ENCODE measurements around the gene PRDM16.

The PRDM16 gene

DNA sequence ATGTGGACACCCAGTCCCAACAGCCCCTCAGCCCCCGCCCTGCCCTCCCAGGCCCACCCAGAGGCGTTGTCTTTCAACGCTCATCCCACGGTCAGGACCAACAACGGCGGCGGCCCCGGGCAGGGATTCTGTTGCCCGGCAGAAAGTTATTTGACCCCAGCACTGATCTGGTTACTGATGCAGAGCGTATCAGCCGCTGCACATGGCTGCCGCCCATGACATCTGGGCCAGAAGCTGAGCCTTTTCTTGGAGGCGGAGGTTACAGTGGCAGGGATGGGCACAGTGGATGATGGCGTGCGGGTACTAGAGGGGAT is 258.3 kb downstream of the PRDM16 start:
- DNase-seq: no peak

DNA sequence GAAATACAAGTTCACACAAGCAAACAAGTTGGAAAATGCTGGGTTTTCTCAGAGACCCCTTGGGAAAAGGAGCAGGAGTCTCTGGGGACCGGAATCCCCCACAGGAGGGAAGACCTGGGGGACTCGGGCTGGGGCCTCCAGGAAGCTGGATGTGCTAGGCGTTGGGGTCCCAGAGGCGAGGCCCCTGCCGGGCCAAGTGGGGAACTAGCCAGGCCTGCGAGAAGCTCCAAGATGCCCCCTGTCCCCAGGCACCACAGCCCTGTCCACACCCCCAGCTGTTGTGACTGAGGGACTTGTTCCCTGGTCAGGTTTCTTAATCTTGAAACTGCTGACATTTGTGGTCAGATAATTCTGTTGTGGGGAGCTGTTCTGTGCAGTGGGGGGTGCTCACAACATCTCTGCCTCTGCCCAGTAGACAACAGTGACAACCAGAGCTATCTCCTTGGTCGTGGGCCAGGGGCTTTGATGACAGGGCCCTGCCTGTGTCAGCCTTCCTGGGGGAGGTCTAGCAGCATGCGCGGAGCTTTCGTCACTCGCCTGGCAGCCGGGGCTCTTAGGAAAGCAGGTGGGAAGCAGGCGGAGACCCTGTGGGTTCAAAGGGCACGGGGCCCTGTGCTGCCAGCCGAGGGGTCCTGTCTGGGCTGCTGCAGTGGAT is 259.1 kb downstream of the PRDM16 start:
- no peak for DNase-seq

DNA sequence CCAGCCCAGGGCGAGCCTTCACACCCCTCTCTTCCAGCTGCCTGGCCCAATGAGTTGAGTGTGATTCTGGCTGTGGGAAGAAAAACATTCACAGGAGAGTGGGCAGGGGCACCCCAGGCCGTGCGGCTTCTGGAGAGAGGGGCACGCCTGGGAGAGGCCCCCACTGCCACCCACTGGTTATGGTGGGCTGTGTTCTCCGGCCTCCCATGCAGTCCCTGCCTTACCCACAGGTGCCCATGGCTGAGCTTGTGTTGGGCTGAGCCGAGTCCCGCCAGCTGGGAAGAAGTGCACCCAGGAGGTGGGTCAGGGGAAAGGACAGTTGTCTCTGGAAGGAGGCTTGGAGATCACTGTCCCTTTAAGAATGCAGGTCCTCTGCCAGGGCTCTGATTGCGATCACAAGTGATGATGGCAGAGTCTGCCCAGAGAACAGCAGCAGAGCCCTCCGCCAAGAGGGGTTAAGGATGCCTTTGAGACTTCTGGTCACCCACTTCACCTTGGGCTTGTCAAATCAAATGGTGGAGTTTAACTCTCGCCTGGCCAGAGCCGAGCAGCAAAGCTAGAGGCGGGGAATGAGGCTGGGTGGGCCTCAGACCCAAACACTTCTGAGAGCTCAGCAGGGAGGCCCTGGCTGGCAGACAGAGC is 260.8 kb downstream of the PRDM16 start:
- no peak for DNase-seq

DNA sequence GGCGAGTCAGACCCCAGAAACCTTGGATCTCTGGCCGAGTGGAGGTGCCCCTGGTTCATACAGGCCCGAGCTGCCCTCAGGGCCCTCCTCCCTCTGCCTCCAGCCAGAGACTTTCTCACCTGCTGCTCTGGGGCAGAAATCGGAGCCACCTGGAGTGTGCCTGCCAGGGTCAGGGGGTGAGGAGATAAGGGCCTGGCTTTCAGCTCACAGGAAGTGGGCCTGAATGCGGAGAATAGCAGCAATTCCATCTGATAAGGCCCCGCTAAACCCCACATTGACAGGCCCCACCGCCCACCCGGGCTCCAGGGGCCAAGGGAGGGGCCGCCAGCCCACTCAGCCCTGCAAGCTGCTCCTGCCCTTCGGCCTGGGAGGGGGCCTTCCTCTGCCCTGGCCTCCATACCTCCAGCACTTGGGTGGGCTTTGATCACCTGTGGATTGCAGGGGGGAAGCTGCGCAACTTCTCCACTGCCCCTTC is 261.8 kb downstream of the PRDM16 start:
- DNase-seq: no peak

DNA sequence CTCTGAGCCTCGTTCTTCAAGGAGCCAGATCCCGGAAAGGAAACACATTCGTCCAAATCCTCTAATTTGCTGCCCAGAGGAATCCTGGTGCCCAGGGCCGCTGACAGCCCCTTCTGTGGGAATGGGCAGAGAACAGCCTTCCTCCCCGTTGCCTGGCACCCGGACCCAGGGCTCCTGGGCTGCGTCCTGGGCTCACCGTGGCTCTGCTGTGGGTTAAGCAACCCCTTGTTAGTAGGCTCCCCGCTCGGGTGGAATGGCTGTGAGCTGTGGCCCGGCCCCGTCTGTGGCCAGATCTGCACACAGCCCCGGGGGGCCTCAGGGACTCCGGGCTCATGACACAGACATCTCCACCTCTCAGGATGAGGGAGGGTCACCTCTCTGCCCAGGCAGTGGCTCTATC is 262.6 kb downstream of the PRDM16 start:
- no peak for DNase-seq

DNA sequence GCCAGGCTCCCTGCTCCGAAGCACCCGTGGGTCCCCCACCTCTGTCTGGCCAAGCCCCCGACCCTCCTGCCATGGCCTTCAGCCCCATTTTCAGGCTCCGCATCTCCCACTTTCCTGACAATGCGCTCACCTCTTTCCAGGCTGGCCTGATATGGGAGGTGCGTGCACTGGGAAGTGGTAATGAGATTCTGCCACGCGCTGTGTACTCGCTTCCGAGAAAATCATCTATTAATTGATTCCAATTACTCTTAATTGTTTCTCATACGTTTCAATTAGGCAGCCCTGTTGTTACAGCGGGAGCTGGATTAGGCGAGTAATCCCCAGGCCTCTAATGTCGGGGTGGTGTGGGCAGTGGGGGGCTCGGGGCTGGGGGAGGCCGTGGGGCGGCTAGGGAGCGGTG is 263.0 kb downstream of the PRDM16 start:
- DNase-seq: no peak

DNA sequence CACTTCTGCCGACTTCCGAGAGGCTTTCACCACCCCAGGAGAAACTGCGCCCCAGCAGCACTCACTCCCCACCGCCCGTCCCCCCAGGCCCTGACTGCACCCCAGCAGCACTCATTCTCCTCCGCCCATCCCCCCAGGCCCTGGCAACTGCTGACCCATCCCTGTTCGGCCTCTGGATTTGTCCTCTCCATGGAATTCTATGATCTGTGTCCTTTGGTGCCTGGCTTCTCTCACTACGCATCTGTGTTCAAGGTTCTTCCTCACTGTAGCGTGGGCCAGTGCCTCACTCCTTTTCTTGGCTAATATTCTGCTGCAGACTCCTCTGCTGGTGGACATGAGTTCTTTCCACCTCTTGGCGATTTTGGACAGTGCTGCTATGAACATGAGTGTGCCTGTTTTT is 263.7 kb downstream of the PRDM16 start:
- no peak for DNase-seq

DNA sequence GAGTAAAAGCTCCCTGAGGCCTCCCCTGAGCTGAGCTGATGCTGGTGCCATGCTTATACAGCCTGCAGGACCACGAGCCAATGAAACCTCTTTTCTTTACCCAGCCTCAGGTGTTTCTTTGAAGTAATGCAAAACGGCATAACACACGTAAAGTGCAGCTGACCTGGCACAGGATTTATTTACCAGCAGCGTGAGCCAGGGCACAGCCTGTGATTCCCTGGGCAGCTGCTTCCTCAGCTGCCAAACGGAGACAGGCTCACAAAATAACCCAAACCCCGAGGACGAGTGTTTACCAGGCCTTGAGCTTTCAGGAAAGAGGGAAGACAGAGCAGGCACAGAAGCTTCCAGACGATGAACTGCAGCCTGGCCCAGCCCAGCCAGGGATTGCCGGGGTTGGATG is 264.9 kb downstream of the PRDM16 start:
- DNase-seq: no peak

DNA sequence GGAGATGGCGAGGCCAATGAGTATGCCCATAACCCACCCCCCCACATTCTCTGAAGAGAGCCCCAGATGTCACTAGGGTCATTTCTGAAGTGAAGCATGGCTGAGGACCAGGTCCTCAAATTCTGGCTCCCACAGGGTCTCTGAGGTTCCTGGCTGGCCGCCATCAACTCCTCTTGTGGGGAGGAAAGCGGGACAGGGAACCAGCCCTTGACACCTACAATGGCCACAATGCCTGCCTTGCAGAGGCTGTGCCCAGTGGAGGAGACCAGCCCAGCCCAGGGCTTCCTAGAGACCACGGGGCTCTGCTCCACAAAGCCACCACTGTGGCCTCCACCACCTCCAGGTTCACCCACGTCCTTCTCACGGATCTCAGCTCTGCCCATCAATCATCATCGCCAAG is 265.4 kb downstream of the PRDM16 start:
- no peak for DNase-seq

DNA sequence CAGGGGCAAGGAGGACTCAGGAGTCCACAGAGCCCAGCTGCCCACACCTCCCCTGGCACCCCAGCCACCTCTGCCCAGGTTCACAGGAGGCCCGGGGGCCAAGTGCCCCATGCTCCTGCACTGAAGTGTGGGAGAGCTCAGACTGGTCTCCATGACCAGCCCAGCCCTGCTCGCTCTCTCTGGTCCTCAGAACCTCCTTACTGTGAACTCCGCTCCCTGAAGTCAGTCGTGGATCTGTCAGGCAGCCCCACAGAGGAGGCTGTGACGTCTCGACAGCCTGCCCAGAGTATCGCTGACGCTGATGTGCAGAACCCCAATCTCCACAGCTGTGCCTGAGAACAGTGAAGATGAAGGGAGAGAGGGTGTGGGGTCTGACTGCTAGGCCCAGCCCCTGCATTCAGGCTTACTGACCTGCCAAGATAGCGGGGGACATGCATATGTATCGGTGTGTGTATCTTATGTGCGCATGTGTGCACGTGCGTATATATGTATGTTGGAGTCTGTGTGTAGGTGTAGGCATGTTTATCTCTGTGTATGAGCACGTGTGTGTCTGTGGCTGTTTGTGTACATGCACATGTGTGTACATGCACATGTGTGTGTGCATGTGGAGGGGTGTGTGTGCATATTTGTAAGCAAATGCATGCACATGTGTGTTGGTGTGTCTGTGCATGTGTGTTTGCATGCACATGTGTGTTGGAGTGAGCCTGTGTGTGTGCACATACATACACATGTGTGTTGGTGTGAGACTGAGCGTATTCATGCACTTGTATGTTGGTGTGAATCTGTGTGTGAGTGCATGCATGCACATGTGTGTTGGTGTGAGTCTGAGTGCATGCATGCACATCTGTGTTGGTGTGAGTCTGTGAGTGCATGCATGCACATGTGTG is 267.0 kb downstream of the PRDM16 start:
- DNase-seq: no peak

DNA sequence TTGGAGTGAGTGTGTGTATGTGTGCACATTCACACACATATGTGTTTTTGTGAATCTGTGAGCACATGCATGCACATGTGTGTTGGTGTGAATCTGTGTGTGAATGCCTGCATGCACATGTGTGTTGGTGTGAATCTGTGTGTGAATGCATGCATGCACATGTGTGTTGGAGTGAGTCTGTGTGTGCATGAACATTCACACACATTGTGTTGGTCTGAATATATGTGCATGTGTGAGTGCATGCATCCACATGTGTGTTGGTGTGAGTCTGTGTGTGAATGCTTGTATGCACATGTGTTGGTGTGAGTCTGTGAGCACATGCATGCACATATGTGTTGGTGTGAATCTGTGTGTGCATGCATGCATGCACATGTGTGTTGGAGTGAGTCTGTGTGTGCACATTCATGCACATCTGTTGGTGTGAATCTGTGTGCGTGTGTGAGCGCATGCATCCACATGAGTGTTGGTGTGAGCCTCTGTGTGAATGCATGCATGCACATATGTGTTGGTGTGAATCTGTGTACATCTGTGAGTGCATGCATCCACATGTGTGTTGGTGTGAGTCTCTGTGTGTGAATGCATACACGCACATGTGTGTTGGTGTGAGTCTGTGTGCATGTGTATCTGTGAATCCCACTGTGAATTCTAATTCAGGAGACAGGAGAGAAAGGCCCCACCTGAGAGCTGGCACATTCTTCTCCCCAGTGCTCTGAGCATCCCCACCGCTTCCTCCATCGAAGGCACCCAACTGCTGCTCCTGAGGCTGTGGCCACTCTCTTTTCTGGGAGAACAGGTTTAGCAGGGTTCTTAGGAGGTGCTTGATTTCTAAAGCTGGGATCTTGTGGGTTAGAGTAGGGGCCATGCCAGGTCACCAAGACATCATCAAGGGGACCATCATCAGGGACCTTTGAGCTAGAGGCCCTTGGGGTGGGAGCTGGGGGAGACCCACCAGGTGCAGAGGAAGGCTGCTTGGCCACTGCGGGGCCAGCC is 267.9 kb downstream of the PRDM16 start:
- DNase-seq: no peak

DNA sequence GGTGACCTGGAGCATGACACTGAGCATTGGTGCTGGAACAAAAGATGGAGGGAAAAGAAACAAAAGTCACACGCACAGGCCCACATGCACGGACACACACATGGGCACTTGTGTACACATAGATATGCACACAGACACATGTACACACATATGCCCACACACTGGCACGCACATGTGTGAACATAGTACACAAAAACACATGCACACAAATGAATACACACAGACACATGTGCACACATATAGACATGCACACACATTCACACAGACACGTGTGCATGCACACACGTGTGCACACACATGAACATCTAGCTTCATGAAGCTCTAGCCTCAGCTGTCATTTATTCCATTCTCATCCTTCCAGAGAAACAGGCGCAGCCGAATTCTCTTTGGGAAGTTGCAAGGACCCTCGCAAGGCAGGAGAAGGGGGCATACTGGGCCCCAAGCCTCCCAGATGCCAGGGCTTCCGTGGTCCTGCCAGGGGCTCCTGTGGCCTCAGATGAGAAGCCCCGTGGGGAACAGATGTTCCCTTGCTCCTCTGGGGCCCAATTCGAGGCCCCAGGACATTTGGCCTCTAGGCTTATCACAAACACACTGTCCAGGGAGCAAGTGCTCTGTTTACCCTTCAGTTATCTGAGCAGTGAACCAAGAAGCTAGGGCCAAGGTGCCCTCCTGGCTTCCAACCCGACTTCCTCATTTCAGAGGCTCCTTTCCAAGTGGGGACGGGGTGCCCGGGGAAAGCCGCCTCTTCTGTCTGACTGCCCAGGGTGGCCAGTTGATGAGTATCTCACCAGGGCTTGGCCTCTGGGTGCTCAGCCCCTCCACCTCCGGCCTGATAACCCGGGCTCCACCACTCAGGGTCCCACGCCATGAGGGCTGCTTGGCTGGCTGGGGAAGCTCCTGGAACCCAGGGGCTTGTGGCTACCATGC is 269.1 kb downstream of the PRDM16 start:
- DNase-seq: no peak

DNA sequence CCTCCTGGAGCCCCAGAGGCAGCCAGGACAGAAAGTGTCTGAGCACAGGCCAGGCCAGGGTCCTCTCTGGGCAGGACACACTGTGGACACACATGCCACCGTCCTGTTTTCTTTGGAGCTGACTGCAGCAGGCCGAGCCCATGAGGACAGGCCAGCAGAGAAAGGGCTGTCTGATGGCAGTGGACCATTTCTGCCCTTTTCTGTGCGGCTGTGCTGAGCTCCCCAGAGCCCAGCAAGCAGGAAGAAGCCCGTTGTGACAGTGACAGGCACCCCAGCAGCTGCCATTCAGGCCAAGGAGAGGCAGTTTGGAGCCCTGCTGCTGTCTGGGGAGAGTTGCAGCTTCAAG is 269.7 kb downstream of the PRDM16 start:
- no peak for DNase-seq

DNA sequence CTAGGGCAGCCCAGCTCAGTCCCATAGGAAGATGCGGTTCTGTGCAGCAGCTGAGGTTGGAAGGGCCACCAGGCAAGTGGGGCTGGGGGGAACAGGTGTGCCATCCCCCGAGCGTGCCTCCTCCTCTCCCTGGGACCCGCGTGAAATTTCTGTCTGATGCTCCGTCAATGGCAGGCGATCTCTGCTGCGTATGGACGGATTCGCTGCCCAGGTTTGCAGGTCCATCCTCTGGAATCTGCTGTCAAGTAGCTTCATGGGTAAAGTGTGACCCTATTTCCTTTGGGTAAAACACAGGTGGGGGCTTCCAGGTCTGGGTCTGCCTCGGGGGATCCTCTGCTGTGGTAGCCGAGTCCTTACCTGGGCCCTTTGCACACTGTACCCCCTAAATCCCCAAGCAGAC is 270.9 kb downstream of the PRDM16 start:
- no peak for DNase-seq

DNA sequence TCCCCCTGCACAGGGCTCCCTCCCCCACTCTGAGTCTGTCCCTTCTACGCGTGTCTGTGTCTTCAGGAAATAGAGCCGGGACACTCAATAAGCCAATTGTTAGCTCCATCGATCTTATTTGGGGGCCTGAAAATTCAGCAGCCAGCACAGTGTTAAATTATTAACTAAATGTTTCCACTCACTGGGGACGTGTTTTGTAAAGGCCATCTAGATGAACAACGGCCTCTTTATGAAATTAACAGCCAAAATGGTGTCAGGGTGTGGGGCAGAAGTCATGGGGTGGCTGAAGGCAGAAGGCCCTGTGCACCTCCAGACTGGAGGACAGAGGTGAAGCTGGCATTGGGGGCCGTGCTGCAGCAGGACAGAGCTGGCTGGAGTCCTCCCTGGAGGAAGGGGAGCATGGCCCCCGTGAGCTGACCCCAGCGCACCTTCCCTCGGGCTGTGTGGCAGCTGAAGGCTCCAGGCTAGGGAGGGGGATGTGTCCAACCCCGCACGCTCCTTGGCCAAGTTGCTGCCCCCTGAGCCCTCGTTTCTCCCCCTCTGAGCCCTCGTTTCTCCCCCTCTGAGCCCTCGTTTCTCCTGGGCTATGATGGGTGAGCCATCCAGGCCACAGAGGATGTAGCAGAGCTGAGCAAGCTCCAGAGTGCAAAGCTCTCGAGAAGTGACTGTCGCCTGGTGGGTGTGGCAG is 271.7 kb downstream of the PRDM16 start:
- no peak for DNase-seq

DNA sequence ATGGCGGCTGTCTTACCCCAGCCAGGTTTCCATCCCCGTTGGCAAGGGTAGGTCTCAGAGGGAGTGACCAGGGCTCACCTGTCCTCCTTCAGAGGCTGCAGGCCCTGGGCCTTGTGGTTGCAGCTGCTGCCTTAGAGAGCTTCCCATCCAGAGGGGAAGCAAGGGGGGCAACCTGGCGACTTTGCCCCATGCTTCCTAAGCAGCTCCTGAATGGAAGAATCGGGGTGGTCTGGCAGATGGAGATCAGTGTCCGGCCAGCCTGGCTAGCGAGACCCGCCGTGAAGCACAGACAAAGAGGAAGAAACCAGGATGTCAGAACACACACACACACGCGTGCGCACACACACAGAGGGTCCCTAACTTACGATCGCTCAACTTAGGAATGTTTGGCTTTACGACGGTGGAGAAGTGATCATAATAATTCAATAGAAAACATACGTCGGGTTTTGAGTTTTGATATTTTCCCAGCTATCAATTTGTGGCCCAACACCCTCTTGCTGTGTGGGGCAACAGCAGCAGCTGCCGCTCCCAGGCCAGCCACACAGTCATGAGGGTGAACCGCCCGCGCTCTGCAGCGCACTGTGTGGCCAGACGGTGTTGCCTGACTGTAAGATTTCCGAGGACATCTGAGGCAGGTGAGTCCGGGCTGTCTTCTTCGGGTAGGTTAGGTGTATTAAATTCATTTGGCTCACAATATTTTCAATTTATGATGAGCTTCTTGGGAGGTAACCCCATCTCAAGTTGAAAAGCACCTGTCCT is 272.4 kb downstream of the PRDM16 start:
- no peak for DNase-seq

DNA sequence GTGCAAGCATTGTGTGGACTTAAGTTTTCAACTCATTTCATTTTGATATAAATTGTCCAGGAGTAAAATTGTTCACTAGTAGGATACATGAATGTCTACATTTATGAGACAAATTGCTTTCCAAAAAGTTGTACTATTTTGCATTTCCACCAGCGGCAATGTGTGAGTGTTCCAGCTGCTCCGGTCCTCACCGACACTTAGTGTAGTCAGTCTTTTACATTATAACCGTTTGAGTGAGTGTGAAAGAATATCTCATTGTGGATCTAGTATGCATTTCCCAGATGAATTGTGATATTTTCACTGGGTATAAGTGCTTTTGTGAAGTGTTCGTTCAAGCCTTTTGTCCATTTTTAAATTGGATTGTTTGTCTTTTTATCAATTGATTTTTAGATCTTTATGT is 274.0 kb downstream of the PRDM16 start:
- no peak for DNase-seq

DNA sequence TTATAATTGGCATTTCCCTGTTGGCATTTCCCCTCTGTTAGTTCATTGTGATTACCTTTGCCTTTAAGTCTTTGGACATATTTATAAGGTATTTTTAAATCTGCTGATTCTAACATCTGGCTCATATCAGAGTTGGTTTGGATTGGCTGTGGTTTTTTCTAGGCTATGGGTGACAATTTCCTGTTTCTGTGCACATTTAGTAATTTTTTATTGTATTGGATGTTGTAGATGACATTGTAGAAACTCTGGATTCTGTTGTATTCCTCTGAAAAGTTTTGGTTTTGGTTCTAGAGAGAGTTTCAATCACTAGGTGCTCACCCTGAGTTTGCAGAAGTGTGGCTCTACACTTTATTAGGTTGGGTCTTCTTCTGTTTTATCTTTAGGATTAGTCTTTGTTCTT is 275.4 kb downstream of the PRDM16 start:
- DNase-seq: no peak

DNA sequence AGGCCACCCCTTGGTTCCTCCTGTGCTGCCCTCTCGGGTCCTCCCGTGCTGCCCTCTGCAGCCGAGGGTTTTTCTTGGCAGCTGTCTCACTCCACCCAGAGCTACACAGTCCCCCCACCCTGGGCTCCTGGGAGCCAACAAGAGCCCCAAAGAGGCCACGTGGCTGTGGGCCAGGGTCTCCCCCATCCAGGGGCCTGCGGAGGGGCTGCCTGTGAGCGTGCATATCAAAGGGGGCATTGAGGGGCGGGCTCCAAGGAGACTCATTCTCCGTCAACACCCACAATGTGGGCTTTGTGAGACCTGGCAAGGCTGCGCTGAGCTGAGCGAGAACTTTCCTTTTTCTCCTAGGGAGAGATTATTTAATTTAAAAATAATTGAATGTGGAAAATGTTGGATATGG is 276.8 kb downstream of the PRDM16 start:
- DNase-seq: no peak

DNA sequence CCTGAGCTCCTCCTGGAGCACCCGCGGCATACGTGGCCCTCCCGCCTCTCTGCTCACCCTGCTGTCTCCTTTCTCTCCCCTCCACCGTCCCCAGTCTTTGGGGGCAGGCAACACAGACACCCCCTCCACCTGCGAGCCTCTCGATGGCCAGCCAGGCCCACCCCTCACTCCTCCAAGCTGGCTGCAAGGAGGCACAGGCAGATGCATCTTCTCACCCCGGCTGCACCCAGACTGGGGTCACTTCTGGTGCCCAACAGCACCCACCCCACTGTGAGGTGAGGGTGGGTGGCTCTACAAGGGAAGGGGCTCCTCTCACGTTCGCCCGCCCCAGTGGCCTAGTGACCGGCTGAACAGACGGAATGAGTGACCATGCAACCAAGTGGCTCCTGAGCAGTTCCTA is 277.5 kb downstream of the PRDM16 start:
- no peak for DNase-seq

Data from fibroblast of skin of back (primary cell).